Lower leg skin (tissue), 4 donors: ENCODE data around the gene UBR7. TPM values are rescaled to one million over a fixed set of nuclear protein-coding genes. Genes with fewer than 3 reads are reported as not detected.

Experiments
- DNase-seq, 2 donors: peaks; one replicate each; pipeline ENCODE4 v3.0.0-alpha.2; 2019; ENCODE audit warnings: low spot score in 2 of 2
- H3K4me3 ChIP-seq: fragments of 200-600 bp; sonication (generic); 2 replicates; pipeline ENCODE4 v1.5.1; 2017; ENCODE audit warnings: mild to moderate bottlenecking, low read depth; ENCODE audit not compliant: poor library complexity, severe bottlenecking
- CTCF ChIP-seq, 3 donors: fragments of 450-650 bp; IDR thresholded peaks; one replicate each; pipeline ENCODE4 v1.5.1; 2016; ENCODE audit warnings: antibody characterized with exemption in 3 of 3, mild to moderate bottlenecking in 3 of 3, moderate library complexity in 2 of 3
- POLR2A ChIP-seq, 2 donors: fragments of 450-650 bp; IDR thresholded peaks; one replicate each; pipeline ENCODE4 v1.6.1; 2016 to 2017; ENCODE audit warnings: antibody characterized with exemption in 2 of 2, mild to moderate bottlenecking in 1 of 2, moderate library complexity in 1 of 2
- WGBS, 2 donors: methylation state at CpG; one replicate each; pipeline ENCODE4 v1.1.5; 2018; 5-methylcytosine and 5-hydroxymethylcytosine counted together
- intact Hi-C: fragments of 100-400 bp; cut with DNase I; formaldehyde crosslinking; loops from one replicate; pipeline ENCODE4 v1.15.0; 2023; ENCODE audit warnings: low total_unique reads
- total RNA-seq, 4 donors: library from RNA; depleted of rRNA; stranded (reverse); fragments of >200 nt; gene quantifications; one replicate each; pipeline ENCODE4 v1.1.0, GENCODE V29; 2016

Gene UBR7
- total RNA-seq, 4 donors from 2014 or later: 20.3 to 36.5 (median 31.1) TPM

GRCh38 chr14:93249128-93249831, 42.2 kb downstream of the UBR7 start:
- H3K4me3 ChIP-seq: no peak overlapping the region
- no peak for DNase-seq
- no peak for TF ChIP-seq POLR2A (IDR thresholded peaks at IDR 0.05)
- TF ChIP-seq CTCF (IDR thresholded peaks at IDR 0.05): no peak
- WGBS, 2 donors: 95 to 96% methylated on average over 7 of the region's 7 CpGs
- intact Hi-C loops: no loop called here

- H3K4me3 ChIP-seq: no peak overlapping the region
- WGBS, 2 donors: 76 to 83% methylated on average over 2 of the region's 2 CpGs
- no peak for TF ChIP-seq POLR2A (IDR thresholded peaks at IDR 0.05)
- no peak for TF ChIP-seq CTCF (IDR thresholded peaks at IDR 0.05)
- intact Hi-C loops: no loop called here
- no peak for DNase-seq
These were observed 55.4 kb downstream of the UBR7 start for GRCh38 chr14:93262446-93262845.

- WGBS, 2 donors: 84 to 100% methylated on average over 1 of the region's 1 CpG
- intact Hi-C loops: no loop called here
- DNase-seq: no peak
- TF ChIP-seq CTCF (IDR thresholded peaks at IDR 0.05): no peak
- no peak for TF ChIP-seq POLR2A (IDR thresholded peaks at IDR 0.05)
- H3K4me3 ChIP-seq: no peak overlapping the region
These were observed 56.4 kb downstream of the UBR7 start for GRCh38 chr14:93263416-93263815.

- no peak for DNase-seq
- TF ChIP-seq CTCF (IDR thresholded peaks at IDR 0.05): no peak
- TF ChIP-seq POLR2A (IDR thresholded peaks at IDR 0.05): no peak
- H3K4me3 ChIP-seq: no peak overlapping the region
- intact Hi-C loops: no loop called here
- 88 to 90% methylated on average over 6 of the region's 6 CpGs for WGBS, 2 donors
These were observed 59.1 kb downstream of the UBR7 start for GRCh38 chr14:93266127-93266526.

GRCh38 chr14:93267149-93267711, 60.2 kb downstream of the UBR7 start:
- intact Hi-C loops: no loop called here
- TF ChIP-seq POLR2A (IDR thresholded peaks at IDR 0.05): no peak
- no peak for TF ChIP-seq CTCF (IDR thresholded peaks at IDR 0.05)
- no peak overlapping the region for H3K4me3 ChIP-seq
- WGBS, 2 donors: 80 to 84% methylated on average over 3 of the region's 3 CpGs
- no peak for DNase-seq
